Sigmoid colon (tissue), 7 donors: Measurements from ENCODE around the gene POM121. TPM values are rescaled to one million over a fixed set of nuclear protein-coding genes. Genes with fewer than 3 reads are reported as not detected.
"Not testable (repeated sequence)": the region's sequence is repeated elsewhere in the genome, so short reads cannot be mapped to it uniquely, and the experiment has no call there.

Source experiments
- DNase-seq: peaks from one replicate; pipeline ENCODE4 v3.0.0-alpha.2; 2019
- H3K27ac ChIP-seq, 4 donors: fragments of 200-600 bp; sonication (generic); one replicate each; pipeline ENCODE4 v1.5.1; 2016 to 2019; ENCODE audit warnings: mild to moderate bottlenecking in 1 of 4
- H3K27me3 ChIP-seq, 3 donors: fragments of 200-600 bp; sonication (generic); one replicate each; pipeline ENCODE4 v1.5.1; 2019; ENCODE audit warnings: mild to moderate bottlenecking in 1 of 3
- H3K36me3 ChIP-seq, 4 donors: fragments of 200-600 bp; sonication (generic); one replicate each; pipeline ENCODE4 v1.5.1; 2016 to 2019
- H3K4me1 ChIP-seq, 4 donors: fragments of 200-600 bp; sonication (generic); one replicate each; pipeline ENCODE4 v1.5.1; 2017 to 2019
- H3K4me3 ChIP-seq, 4 donors: fragments of 200-600 bp; sonication (generic); one replicate each; pipeline ENCODE4 v1.5.1; 2017 to 2019; ENCODE audit warnings: mild to moderate bottlenecking in 2 of 4, moderate library complexity in 1 of 4
- H3K9me3 ChIP-seq, 4 donors: fragments of 200-600 bp in 3 of 4; sonication (generic) in 3 of 4; one replicate each; pipeline versions ENCODE4 v1.5.1 to v1.6.1; 2013 to 2019
- WGBS, 2 donors: extraction: QIAGEN DNeasy Blood & Tissue Kit; methylation state at CpG; one replicate each; pipeline ENCODE4 v1.1.7; 2013; 5-methylcytosine and 5-hydroxymethylcytosine counted together
- intact Hi-C: fragments of 100-400 bp; cut with DNase I; formaldehyde crosslinking; loops from one replicate; pipeline ENCODE4 v1.15.1; 2023
- polyA plus RNA-seq, 3 donors: library from polyadenylated mRNA; stranded (reverse); fragments of 200-250 nt; gene quantifications; one replicate each; pipeline ENCODE4 v1.2.3, GENCODE V29; 2013
- total RNA-seq, 4 donors: library from RNA; depleted of rRNA; stranded (reverse); fragments of >200 nt; gene quantifications; one replicate each; pipeline ENCODE4 v1.1.0, GENCODE V29; 2016
- TF ChIP-seq, protein P1 (sequence below), 4 experiments: fragments of 450-650 bp in 3 of 4; fragments of 200-600 bp in 1 of 4; IDR thresholded peaks; one replicate each; pipeline ENCODE4 v1.5.1; 2016 to 2019; ENCODE audit warnings: antibody characterized with exemption in 4 of 4, mild to moderate bottlenecking in 3 of 4, moderate library complexity in 2 of 4
- donor health status: healthy with polysubstance abuse.
- donor health status: Bipolar disorder and iron deficiency.
- donor health status: healthy.

POM121 gene
- total and polyA plus RNA-seq, 7 donors: 7.2 to 24.8 (median 11.7) TPM

DNA sequence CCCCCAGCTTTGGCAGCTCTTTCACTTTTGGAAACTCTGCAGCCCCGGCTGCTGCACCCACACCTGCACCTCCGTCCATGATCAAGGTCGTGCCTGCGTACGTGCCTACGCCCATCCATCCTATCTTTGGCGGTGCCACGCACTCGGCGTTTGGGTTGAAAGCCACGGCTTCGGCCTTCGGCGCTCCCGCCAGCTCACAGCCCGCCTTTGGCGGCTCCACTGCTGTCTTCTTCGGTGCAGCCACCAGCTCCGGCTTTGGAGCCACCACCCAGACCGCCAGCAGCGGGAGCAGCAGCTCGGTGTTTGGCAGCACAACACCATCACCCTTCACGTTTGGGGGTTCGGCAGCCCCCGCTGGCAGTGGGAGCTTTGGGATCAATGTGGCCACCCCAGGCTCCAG lies 18.1 kb downstream of the POM121 start:
- DNase-seq, H3K27ac ChIP-seq, H3K27me3 ChIP-seq, H3K9me3 ChIP-seq, H3K4me1 ChIP-seq, intact Hi-C loops, H3K4me3 ChIP-seq: not testable (repeated sequence)
- WGBS, 2 donors: 97% methylated on average over 25 of the region's 25 CpGs
- peaks cover 0 to 33% (median 14%) of the 10 kb centered on the region in 4 donors for H3K36me3 ChIP-seq

DNA sequence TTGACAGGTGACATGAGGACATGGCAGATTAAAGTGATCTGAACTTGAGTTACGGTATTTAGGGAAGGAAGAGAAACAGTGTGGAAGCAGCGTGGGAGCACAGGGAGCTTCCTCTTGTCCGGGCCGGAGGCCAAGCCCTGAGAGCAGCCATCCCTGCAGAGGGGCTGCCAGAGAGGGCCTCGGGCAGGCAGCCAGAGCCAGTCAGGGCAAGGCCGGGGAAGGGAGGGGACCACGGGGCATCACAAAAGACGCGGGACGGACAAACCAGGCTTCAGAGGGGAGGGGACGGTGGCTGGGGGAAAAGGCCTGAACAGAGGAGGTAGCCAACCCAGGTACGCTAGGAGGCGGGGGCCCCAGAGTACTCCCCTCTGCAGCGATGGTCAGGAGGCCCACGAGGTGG lies 20.0 kb downstream of the POM121 start:
- H3K27me3 ChIP-seq, intact Hi-C loops, DNase-seq, H3K4me1 ChIP-seq, H3K4me3 ChIP-seq, H3K9me3 ChIP-seq, H3K27ac ChIP-seq: not testable (repeated sequence)
- 83 to 84% methylated on average over 10 of the region's 15 CpGs for WGBS, 2 donors
- H3K36me3 ChIP-seq: peaks cover 0 to 30% (median 2%) of the 10 kb centered on the region in 4 donors

DNA sequence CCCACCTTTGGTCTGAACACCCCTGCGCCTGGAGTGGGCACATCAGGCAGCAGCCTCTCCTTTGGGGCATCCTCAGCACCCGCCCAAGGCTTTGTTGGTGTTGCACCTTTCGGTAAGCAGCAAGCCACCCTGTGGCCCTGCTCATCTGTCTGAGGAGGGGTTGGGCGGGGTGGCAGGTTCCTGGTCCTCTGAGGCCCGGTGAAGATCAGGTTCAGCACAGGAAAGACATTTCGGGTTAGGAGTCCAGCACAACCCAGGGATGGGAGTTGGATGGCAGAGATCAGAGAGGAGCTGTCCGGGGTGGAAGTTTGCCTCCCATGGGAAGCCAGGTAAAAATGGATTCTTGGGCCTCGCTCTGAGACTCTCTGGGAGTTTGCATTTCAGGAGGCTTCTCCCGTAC lies 20.7 kb downstream of the POM121 start:
- WGBS, 2 donors: 91 to 93% methylated on average over 9 of the region's 9 CpGs
- DNase-seq, H3K4me1 ChIP-seq, intact Hi-C loops, H3K9me3 ChIP-seq, H3K27me3 ChIP-seq, H3K4me3 ChIP-seq, H3K27ac ChIP-seq: not testable (repeated sequence)
- peaks cover 0 to 29% (median 2%) of the 10 kb centered on the region in 4 donors for H3K36me3 ChIP-seq

DNA sequence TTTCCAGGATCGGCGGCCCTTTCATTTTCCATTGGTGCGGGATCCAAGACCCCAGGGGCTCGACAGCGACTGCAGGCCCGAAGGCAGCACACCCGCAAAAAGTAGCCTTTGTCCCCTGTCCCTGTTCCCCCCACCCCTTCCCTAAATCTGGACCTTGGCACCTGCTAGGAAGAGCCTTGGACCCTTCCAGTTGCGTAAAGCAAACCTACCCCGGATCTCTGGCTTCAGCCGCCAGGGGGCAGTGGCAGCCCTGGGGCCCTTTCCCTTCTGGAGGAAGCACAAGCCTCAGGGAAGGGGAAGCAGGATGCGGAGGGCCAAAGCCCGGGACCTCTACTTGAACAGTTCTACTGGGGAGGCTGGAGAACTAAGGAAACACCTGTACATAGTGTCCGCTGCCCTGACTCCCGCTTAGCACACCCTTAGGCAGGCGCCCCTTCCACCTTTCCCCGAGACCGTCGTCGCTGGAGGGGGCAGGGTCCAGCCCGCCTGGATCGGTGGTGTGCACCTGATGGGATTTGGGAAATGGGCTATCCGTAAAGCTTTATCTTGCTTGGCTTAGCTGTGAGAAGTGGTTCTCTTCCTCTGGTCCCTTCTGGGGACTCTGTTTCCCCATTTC lies 21.3 kb downstream of the POM121 start:
- intact Hi-C loops, H3K27me3 ChIP-seq, DNase-seq, H3K9me3 ChIP-seq, H3K4me3 ChIP-seq, H3K4me1 ChIP-seq, H3K27ac ChIP-seq: not testable (repeated sequence)
- peaks cover 0 to 29% (median 2%) of the 10 kb centered on the region in 4 donors for H3K36me3 ChIP-seq
- TF ChIP-seq, protein P1, sequence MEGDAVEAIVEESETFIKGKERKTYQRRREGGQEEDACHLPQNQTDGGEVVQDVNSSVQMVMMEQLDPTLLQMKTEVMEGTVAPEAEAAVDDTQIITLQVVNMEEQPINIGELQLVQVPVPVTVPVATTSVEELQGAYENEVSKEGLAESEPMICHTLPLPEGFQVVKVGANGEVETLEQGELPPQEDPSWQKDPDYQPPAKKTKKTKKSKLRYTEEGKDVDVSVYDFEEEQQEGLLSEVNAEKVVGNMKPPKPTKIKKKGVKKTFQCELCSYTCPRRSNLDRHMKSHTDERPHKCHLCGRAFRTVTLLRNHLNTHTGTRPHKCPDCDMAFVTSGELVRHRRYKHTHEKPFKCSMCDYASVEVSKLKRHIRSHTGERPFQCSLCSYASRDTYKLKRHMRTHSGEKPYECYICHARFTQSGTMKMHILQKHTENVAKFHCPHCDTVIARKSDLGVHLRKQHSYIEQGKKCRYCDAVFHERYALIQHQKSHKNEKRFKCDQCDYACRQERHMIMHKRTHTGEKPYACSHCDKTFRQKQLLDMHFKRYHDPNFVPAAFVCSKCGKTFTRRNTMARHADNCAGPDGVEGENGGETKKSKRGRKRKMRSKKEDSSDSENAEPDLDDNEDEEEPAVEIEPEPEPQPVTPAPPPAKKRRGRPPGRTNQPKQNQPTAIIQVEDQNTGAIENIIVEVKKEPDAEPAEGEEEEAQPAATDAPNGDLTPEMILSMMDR (IDR thresholded peaks at IDR 0.05): peak in 1 of 4 experiments; percentile 14
- WGBS, 2 donors: 84 to 89% methylated on average over 22 of the region's 22 CpGs

DNA sequence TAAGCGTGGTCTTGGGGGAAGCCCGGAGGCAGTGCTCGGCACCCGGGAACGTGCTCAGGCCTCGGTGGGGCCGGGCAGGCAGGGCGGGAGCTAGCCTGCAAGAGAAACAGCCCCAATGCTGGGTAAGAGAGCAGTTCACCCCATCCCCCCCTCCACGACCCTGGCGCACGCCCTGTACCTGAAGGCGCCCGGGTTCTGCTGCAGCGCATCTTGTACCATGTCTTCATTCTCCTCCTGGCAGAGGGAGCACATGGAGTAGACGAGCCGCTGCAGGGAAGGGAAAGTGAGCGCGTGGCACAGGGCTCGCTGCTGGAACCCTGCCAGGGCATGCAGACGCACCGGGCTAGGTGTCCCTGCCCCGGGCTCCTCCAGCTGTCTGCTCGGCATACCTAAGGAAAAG lies 23.8 kb downstream of the POM121 start:
- DNase-seq, H3K27me3 ChIP-seq, H3K4me1 ChIP-seq, intact Hi-C loops, H3K9me3 ChIP-seq, H3K27ac ChIP-seq, H3K4me3 ChIP-seq: not testable (repeated sequence)
- 90 to 91% methylated on average over 19 of the region's 23 CpGs for WGBS, 2 donors
- peaks cover 0 to 24% (median 0%) of the 10 kb centered on the region in 4 donors for H3K36me3 ChIP-seq

DNA sequence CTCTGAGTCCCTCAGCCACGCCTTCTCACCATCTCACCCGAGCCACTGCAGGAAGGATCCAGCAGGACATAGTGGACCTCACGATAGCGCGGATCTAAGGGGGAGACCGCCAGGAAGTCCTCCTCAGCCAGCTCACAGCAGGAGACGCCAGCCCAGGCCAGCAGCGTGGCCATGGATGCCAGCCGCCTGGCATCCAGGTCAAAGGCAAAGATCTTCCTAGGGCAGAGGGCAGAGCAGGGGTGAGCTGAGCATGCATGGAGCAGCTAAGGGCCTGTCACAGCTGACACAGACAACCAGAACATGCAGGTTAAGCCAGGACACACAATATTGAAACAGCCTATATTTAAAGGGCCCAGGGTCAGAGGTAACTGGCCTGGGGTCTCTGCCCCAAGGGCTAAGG lies 24.4 kb downstream of the POM121 start:
- 88 to 91% methylated on average over 9 of the region's 9 CpGs for WGBS, 2 donors
- H3K4me1 ChIP-seq: not testable (repeated sequence)

DNA sequence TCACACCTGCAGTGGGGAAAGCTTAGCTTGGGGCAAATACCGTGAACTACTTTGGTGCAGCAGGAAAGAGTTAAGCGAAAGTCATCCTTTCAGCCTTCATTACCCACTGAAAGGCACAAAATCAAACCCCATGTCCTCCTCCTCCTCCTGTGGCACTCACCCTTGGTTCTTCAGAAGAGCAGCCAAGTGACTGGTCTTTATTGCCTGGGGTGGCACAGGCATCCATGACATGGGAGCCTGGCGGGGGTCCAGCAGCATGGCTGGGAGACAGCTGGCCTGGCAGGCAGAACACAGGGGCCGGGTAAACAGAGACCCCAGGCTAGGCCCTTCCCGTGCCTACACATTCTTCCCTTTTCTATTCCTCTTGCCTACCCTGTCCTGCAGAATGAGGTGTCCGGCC lies 24.8 kb downstream of the POM121 start:
- H3K27ac ChIP-seq, DNase-seq, H3K9me3 ChIP-seq, H3K27me3 ChIP-seq, H3K4me3 ChIP-seq, intact Hi-C loops, H3K4me1 ChIP-seq: not testable (repeated sequence)
- peaks cover 0 to 24% (median 0%) of the 10 kb centered on the region in 4 donors for H3K36me3 ChIP-seq
- 86 to 94% methylated on average over 4 of the region's 6 CpGs for WGBS, 2 donors

More for the DNA sequence above, 24.4 kb downstream of the POM121 start:
- H3K36me3 ChIP-seq: peaks cover 0 to 24% (median 0%) of the 10 kb centered on the region in 4 donors
- H3K4me3 ChIP-seq, intact Hi-C loops, H3K9me3 ChIP-seq, H3K27ac ChIP-seq, DNase-seq, H3K27me3 ChIP-seq: not testable (repeated sequence)

DNA sequence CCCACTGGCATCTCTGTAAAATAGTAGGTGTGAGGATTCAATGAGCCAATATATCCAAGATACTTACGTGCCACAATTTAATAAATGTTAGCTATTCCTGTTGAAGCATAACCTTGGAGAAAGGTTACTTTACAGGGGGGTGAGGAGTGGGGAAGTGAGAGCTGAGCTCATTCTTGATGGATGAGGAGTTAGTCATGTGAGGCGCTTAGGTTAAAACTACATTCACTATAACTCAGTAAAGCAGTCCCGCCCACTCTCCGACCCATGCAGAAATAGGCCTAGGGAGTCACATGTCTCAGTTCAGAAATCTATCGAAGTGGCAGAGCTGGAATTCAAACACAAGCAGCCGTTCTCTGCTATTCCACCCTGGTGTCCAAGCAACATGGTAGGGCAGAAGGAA lies 25.5 kb downstream of the POM121 start:
- H3K4me1 ChIP-seq, DNase-seq, H3K27ac ChIP-seq, intact Hi-C loops, H3K27me3 ChIP-seq, H3K4me3 ChIP-seq, H3K9me3 ChIP-seq: not testable (repeated sequence)
- peaks cover 0 to 24% (median 0%) of the 10 kb centered on the region in 4 donors for H3K36me3 ChIP-seq
- 76% methylated on average over 4 of the region's 6 CpGs; no CpG with 5 or more reads in 1 of the 2 donors for WGBS, 2 donors

DNA sequence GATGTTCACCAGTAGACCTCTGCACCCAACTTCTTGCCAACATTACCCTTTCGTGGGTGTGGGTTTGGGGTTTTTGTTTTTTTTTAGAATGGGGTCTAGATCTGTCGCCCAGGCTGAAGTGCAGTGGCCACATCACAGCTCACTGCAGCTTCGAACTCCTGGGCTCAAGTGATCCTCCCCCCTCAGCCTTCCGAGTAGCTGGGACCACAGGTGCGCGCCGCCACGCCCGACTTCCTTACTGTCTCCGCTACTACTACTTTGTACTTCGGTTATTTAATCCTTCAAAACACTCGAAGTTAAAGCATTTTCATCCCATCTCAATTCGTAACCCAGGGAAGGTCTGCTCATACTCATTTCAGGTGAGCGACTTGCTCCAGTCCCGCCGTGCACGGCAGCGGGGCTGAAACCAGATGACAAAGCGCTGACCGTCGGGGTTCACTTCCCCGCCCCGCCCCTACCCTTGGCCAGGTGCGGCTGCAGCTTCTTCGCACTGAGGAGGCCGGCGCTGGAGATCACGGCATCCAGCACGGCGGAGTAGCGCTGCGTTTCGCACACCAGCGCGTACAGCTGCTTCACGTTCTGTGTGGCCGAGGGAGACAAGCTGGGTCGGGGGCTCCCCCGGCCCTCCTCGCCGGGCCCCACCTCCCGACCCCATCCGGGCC lies 29.1 kb downstream of the POM121 start:
- H3K27ac ChIP-seq: peak overlapping the region in 1 of 4 donors; percentile 52
- H3K4me1 ChIP-seq, H3K36me3 ChIP-seq, H3K9me3 ChIP-seq, DNase-seq, H3K27me3 ChIP-seq, intact Hi-C loops: not testable (repeated sequence)
- peak overlapping the region; percentile 30 to 44 (median 38) for H3K4me3 ChIP-seq
- 2 to 4% methylated on average over 3 to 6 of the region's 43 CpGs for WGBS, 2 donors

DNA sequence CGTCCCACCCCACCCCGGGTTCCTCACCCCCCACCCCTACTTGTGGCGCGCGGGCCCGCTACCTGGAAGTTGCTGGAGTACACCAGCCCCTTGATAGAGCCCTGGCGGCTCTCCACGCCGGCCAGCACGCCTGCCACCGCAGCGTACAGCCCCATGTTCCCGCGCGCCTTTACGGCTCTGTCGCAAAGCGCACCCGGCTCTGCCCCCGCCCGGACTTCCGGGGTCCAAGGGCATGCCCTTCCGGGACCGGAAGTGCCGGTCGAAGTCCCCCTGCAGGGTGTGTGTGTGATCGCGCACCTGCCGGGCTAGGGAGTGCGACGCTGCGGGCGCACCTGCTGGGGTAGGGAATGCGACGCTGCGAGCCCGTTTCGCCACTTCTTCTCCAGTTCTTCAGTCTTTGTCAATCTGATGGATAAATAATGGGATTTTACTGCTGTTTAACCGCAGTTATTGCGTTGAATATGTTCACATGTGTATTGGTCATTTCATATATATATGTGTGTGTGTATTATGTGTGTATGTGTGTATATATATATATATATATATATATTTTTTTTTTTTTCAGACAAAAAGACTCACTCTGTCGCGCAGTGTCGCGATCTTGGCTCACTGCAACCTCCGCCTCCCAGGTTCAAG lies 29.8 kb downstream of the POM121 start:
- Histone ChIP-seq H3K27ac (peak overlapping the region in 1 of 4 donors; percentile 52), H3K4me3 (peak overlapping the region; percentile 30 to 44 (median 38))
- intact Hi-C loops, H3K36me3 ChIP-seq, H3K27me3 ChIP-seq, H3K4me1 ChIP-seq, H3K9me3 ChIP-seq, DNase-seq: not testable (repeated sequence)
- 13 to 14% methylated on average over 17 to 19 of the region's 45 CpGs for WGBS, 2 donors

DNA sequence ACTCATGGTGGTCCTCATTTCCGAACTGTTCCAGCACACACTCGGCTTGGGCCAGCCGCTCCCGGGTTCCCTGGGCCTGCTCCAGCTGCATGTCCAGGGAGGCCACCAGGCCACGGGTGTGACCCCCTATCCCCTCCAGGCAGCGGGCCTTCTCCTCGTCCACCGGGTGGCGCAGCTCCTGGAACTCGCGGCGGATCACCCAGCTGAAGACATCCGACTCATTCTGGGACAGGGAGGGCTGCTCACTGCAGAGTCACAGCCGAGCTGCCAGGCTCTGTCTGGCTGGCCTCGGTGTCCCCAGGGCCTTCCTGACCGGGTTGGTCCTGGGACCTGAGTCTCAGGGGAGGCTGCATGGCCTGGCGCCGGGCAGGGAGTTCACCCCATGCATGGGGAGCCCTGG lies 35.1 kb downstream of the POM121 start:
- intact Hi-C loops, H3K27ac ChIP-seq, H3K4me1 ChIP-seq, H3K36me3 ChIP-seq, H3K9me3 ChIP-seq, H3K4me3 ChIP-seq, H3K27me3 ChIP-seq, DNase-seq: not testable (repeated sequence)
- 80 to 94% methylated on average over 4 of the region's 18 CpGs for WGBS, 2 donors
